OCI-M2 (cell line): Measurements from ENCODE around the gene BST2.

Source experiments
- DNase-seq: peaks from one replicate; lab custom pipeline; 2025; ENCODE audit not compliant: unreplicated experiment; lab: John Stamatoyannopoulos, UW

The BST2 gene

GRCh38 chr19:17419621-17420474 is 14.4 kb upstream of the BST2 start, which contains the start of gene MVB12A:
Gene MVB12A (plus strand): TSS chr19:17420047. CDS start chr19:17420136, 89 bp downstream.
- peak; percentile 88 for DNase-seq

- DNase-seq: no peak
Observed at GRCh38 chr19:17419154-17419620, 13.8 kb upstream of the BST2 start.

- no peak for DNase-seq
Observed at GRCh38 chr19:17418710-17419109, 13.3 kb upstream of the BST2 start.

- DNase-seq: no peak
Observed at GRCh38 chr19:17415121-17415520, 9.7 kb upstream of the BST2 start.

- DNase-seq: no peak
Observed at GRCh38 chr19:17414097-17414496, 8.7 kb upstream of the BST2 start.

- no peak for DNase-seq
Observed at GRCh38 chr19:17411801-17412200, 6.4 kb upstream of the BST2 start.

- no peak for DNase-seq
Observed at GRCh38 chr19:17409990-17410389, 4.6 kb upstream of the BST2 start.

GRCh38 chr19:17406887-17407196 is 1.4 kb upstream of the BST2 start:
- no peak for DNase-seq

- no peak for DNase-seq
Observed at GRCh38 chr19:17406046-17406886, 836 bp upstream of the BST2 start.

- DNase-seq: no peak
Observed at GRCh38 chr19:17404621-17405249, 695 bp downstream of the BST2 start.

- no peak for DNase-seq
Observed at GRCh38 chr19:17404015-17404414, 1.4 kb downstream of the BST2 start.

- no peak for DNase-seq
Observed at GRCh38 chr19:17402982-17403855, 2.2 kb downstream of the BST2 start.

- no peak for DNase-seq
Observed at GRCh38 chr19:17401628-17402027, 3.8 kb downstream of the BST2 start.

- no peak for DNase-seq
Observed at GRCh38 chr19:17398902-17399527, 6.4 kb downstream of the BST2 start.

- DNase-seq: peak; percentile 79
Observed at GRCh38 chr19:17394891-17395415, 10.5 kb downstream of the BST2 start.

GRCh38 chr19:17393914-17394313 is 11.5 kb downstream of the BST2 start, which contains the start of gene CCDC194:
Gene CCDC194 (minus strand): TSS chr19:17394196. CDS start chr19:17394158, 38 bp downstream.
- no peak for DNase-seq

GRCh38 chr19:17393002-17393401 is 12.4 kb downstream of the BST2 start:
- no peak for DNase-seq

GRCh38 chr19:17391371-17392151 is 13.9 kb downstream of the BST2 start:
- DNase-seq: no peak
